HG03280 (cell line): Measurements from ENCODE around the gene ARHGAP19.

Source experiments
- ATAC-seq: cut with Tn5 transposase; IDR thresholded peaks from one replicate; pipeline ENCODE4 v1.9.1; 2021; ENCODE audit warnings: mild to moderate bottlenecking, moderate library complexity; ENCODE audit not compliant: unreplicated experiment

ARHGAP19 gene

GRCh38 chr10:97229322-97230015, 63.0 kb downstream of the ARHGAP19 start:
- ATAC-seq = no peak

- no peak for ATAC-seq
Observed at GRCh38 chr10:97228775-97229157, 63.7 kb downstream of the ARHGAP19 start.

GRCh38 chr10:97228130-97228774, 64.2 kb downstream of the ARHGAP19 start:
- ATAC-seq = no peak

DNA sequence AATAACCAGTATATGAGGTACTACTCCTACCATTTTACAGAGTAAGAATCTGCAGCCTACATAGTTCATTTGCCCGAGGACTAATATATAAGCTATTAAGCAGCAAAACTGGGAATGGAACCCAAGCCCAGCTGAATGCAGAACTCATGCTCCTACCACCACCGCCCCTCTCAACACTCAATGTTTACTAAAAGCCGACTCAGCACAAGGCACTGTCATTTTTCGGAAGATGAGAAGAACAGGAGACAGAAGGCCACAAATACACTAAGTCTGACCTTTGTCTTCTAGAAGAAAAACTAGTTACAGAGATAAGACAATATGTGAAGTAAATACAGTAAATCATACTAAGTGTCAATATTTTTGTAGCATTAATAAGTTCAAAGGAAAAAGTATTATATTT, 66.0 kb downstream of the ARHGAP19 start:
- no peak for ATAC-seq

GRCh38 chr10:97224483-97225435, 67.7 kb downstream of the ARHGAP19 start:
- ATAC-seq = no peak

- ATAC-seq = no peak
Observed at GRCh38 chr10:97222326-97222961, 70.0 kb downstream of the ARHGAP19 start.

DNA sequence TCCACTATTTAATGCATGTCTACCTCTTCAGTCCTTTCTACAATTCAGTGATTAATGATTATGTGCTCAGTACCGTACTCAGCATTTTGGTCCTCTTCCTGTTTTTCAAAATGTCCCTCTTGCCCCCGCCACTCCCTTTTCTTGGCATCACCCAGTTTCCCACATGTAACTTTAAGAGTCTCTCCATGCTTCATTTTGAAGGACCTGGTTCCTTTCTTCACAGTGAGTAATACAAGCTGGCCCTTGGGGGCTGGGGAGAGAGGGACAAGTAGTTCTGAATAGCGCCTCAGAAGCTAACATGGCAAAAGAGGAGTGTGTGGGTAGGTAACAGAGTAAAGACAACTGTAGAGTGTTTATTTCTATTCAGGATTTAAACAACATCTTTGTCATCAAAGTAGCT, 72.1 kb downstream of the ARHGAP19 start:
- no peak for ATAC-seq

DNA sequence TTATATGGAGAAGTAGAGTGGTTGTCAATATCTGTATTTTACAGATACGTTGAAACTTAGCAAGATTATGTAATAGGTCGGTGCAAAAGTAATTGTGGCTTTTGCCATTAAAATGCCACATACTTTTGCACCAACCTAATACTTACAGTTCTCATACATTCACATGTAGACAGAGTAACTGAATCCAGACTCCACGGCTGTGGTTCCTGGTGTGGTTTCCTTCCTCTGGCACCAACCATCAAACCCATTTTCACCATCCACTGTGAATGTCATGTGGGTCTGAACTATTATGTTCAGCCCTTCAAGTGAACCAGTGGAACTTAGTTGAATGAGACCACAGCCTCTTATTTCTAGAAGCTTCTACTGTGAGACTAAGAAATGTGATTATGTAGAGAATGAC, 75.1 kb downstream of the ARHGAP19 start:
- ATAC-seq = no peak

DNA sequence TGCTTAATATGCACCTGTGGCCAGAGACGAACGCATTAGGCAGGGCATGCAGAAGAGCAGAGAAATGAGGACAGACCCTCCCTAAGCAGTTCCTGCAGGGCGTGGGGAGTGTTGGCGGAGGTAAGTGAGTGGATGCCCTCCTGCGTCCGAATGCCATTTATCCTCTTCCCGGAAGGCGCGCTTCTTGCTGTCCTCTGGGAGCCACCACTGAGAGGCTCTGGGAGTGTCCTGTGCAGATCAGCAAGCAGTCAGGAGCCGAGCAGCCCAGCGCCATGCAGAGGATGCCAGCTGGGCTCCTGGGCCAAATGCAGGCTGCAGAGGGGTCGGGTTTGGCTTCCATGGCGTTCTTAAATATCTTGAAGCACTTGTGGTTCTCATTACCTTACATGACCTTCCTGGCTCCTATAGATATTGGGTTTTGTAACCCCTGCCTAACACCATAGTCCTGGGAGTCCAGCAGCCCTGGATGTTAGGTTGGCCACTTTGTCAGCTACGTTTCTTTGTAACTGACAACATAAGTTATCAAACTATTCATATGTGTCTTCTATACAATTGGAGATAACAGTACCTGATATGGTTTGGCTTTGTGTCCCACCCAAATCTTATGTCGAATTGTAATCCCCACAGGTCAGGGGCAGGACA, 76.7 kb downstream of the ARHGAP19 start:
- no peak for ATAC-seq

GRCh38 chr10:97213431-97213830, 79.0 kb downstream of the ARHGAP19 start:
- no peak for ATAC-seq

GRCh38 chr10:97211229-97211628, 81.2 kb downstream of the ARHGAP19 start:
- ATAC-seq = no peak

GRCh38 chr10:97210543-97210960, 81.9 kb downstream of the ARHGAP19 start:
- ATAC-seq = no peak

GRCh38 chr10:97207756-97208346, 84.6 kb downstream of the ARHGAP19 start:
- ATAC-seq = no peak

GRCh38 chr10:97207131-97207530, 85.3 kb downstream of the ARHGAP19 start:
- ATAC-seq = no peak

GRCh38 chr10:97204826-97205679, 87.4 kb downstream of the ARHGAP19 start:
- no peak for ATAC-seq

DNA sequence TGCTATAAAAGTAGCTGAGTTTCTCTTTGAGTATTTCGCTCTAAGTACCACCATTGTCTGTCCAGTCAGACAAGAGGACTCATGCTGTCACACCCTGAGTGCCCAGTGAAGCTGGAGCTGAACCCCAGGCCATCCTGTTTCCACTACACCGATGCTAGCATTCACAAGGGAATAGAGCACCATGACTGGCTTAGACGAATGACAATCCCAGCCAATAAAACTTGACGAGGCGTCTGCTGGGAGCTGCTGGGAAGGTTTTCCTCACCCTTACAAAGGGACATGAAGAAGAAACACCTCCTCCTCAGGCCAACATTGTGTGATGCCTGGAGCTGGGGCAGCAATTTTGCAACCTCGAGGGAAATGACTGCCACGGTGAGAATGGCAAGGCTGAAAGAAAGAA, 89.2 kb downstream of the ARHGAP19 start:
- ATAC-seq = no peak

GRCh38 chr10:97200616-97201015, 91.8 kb downstream of the ARHGAP19 start:
- ATAC-seq = no peak

DNA sequence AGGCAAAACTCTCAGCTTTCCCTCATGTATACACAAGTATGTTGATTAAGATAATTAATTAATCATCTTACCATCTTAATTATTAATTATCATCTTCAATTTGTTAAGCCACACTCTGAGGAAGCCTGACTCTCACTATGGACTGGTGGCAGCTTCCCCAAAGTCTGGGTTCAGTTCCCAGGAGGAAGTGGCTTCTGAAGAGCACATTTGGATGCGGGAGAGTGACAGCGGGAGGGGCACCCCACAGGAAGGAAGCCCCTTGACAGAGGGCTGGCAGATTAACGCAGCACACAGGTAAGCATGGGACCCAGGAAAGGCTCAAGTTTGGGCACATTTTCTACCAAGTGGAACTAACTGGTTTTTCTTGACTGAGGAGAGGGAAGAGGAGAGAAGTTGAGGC, 93.3 kb downstream of the ARHGAP19 start:
- no peak for ATAC-seq

- ATAC-seq = no peak
Observed at GRCh38 chr10:97197030-97197500, 95.4 kb downstream of the ARHGAP19 start.
